Spinal cord (tissue), 10 donors: ENCODE measurements around the gene EPAS1. TPM values are rescaled to one million over a fixed set of nuclear protein-coding genes. Genes with fewer than 3 reads are reported as not detected.

Experiments
- DNase-seq, 6 donors: peaks; one replicate each; pipeline versions ENCODE4 v3.0.0 to v3.0.0-alpha.2; 2013 to 2015; ENCODE audit warnings: low spot score in 6 of 6, low read depth in 4 of 6
- H3K27ac ChIP-seq: one replicate; pipeline ENCODE4 v1.5.1; 2013; ENCODE audit warnings: low read depth, low read length, control low read depth
- H3K27me3 ChIP-seq: one replicate; pipeline ENCODE4 v1.6.1; 2013; ENCODE audit warnings: low read length; ENCODE audit not compliant: control insufficient read depth, insufficient read depth
- H3K36me3 ChIP-seq: one replicate; pipeline ENCODE4 v1.6.1; 2013; ENCODE audit warnings: low read length; ENCODE audit not compliant: control insufficient read depth, insufficient read depth
- H3K4me1 ChIP-seq: one replicate; pipeline ENCODE4 v1.6.1; 2013; ENCODE audit warnings: low read length; ENCODE audit not compliant: control insufficient read depth, insufficient read depth
- H3K4me3 ChIP-seq: one replicate; pipeline ENCODE4 v1.5.1; 2013; ENCODE audit warnings: low read depth, low read length, control low read depth
- H3K9me3 ChIP-seq: one replicate; pipeline ENCODE4 v1.6.1; 2013; ENCODE audit warnings: low read length; ENCODE audit not compliant: control insufficient read depth, insufficient read depth
- WGBS: methylation state at CpG from one replicate; pipeline ENCODE4 v1.1.5; 2013; ENCODE audit warnings: missing lambda C conversion rate; ENCODE audit not compliant: insufficient coverage; 5-methylcytosine and 5-hydroxymethylcytosine counted together
- polyA plus RNA-seq, 2 donors: library from polyadenylated mRNA; unstranded; fragments of 120-200 nt; gene quantifications; one replicate each; pipeline ENCODE4 v1.2.1, GENCODE V29; 2013; ENCODE audit not compliant: insufficient read length in 2 of 2
- total RNA-seq, 2 donors: library from RNA; depleted of rRNA in 1 of 2; stranded (reverse); fragments of 120-200 nt in 1 of 2; fragments of >200 nt in 1 of 2; gene quantifications; one replicate each; pipeline versions ENCODE4 v1.2.3 to v1.2.4, GENCODE V29; 2013 to 2014
- donor health status: healthy.

The EPAS1 gene
- total and polyA plus RNA-seq, 4 donors, result 29.2 to 53.7 (median 45.0) TPM

- no peaks in the 10 kb centered on the region for H3K9me3 ChIP-seq
- 88% methylated on average over 5 of the region's 11 CpGs for WGBS
- no peaks in the 10 kb centered on the region for H3K4me1 ChIP-seq
- H3K36me3 ChIP-seq, result no peaks in the 10 kb centered on the region
- DNase-seq, result no peak
- no peak overlapping the region for H3K4me3 ChIP-seq
- H3K27ac ChIP-seq, result no peak overlapping the region
- no peaks in the 10 kb centered on the region for H3K27me3 ChIP-seq
Observed at GRCh38 chr2:46269544-46270273, 27.5 kb upstream of the EPAS1 start.

GRCh38 chr2:46270384-46270783 is 26.8 kb upstream of the EPAS1 start:
- no peak overlapping the region for H3K27ac ChIP-seq

GRCh38 chr2:46273225-46273863 is 23.9 kb upstream of the EPAS1 start:
- Histone ChIP-seq H3K27ac (no peak overlapping the region), H3K4me1 (peaks cover 6% of the 10 kb centered on the region), H3K27me3 (no peaks in the 10 kb centered on the region), H3K4me3 (no peak overlapping the region), H3K36me3 (no peaks in the 10 kb centered on the region), H3K9me3 (no peaks in the 10 kb centered on the region)
- DNase-seq, result no peak
- WGBS, result 82% methylated on average over 6 of the region's 7 CpGs

More at GRCh38 chr2:46270384-46270783, 26.8 kb upstream of the EPAS1 start:
- DNase-seq, result no peak
- WGBS, result 85% methylated on average over 1 of the region's 2 CpGs
- Histone ChIP-seq H3K4me3 (no peak overlapping the region), H3K36me3 (no peaks in the 10 kb centered on the region), H3K9me3 (no peaks in the 10 kb centered on the region), H3K27me3 (no peaks in the 10 kb centered on the region), H3K4me1 (no peaks in the 10 kb centered on the region)

- H3K27ac ChIP-seq, result no peak overlapping the region
- H3K36me3 ChIP-seq, result no peaks in the 10 kb centered on the region
- no peak overlapping the region for H3K4me3 ChIP-seq
- no peaks in the 10 kb centered on the region for H3K9me3 ChIP-seq
- no peak for DNase-seq
- H3K4me1 ChIP-seq, result peaks cover 6% of the 10 kb centered on the region
- no peaks in the 10 kb centered on the region for H3K27me3 ChIP-seq
- WGBS, result 82% methylated on average over 4 of the region's 5 CpGs
Observed at GRCh38 chr2:46273919-46274318, 23.3 kb upstream of the EPAS1 start.

GRCh38 chr2:46274586-46274985 is 22.6 kb upstream of the EPAS1 start:
- WGBS, result 87% methylated on average over 3 of the region's 4 CpGs
- no peak for DNase-seq
- H3K27me3 ChIP-seq, result no peaks in the 10 kb centered on the region
- H3K36me3 ChIP-seq, result no peaks in the 10 kb centered on the region
- H3K4me1 ChIP-seq, result peaks cover 6% of the 10 kb centered on the region
- no peak overlapping the region for H3K4me3 ChIP-seq
- H3K27ac ChIP-seq, result no peak overlapping the region
- H3K9me3 ChIP-seq, result no peaks in the 10 kb centered on the region

- DNase-seq, result peak in 2 of 6 donors; percentile 51 to 65
- peaks cover 6% of the 10 kb centered on the region for H3K4me1 ChIP-seq
- no peak overlapping the region for H3K27ac ChIP-seq
- no peak overlapping the region for H3K4me3 ChIP-seq
- WGBS, result 17% methylated on average over 20 of the region's 20 CpGs
- no peaks in the 10 kb centered on the region for H3K36me3 ChIP-seq
- H3K27me3 ChIP-seq, result no peaks in the 10 kb centered on the region
- no peaks in the 10 kb centered on the region for H3K9me3 ChIP-seq
Observed at GRCh38 chr2:46275995-46276394, 21.2 kb upstream of the EPAS1 start.

GRCh38 chr2:46276642-46277041 is 20.6 kb upstream of the EPAS1 start:
- Histone ChIP-seq H3K4me1 (peaks cover 6% of the 10 kb centered on the region), H3K9me3 (no peaks in the 10 kb centered on the region), H3K4me3 (no peak overlapping the region), H3K27ac (no peak overlapping the region), H3K27me3 (no peaks in the 10 kb centered on the region), H3K36me3 (no peaks in the 10 kb centered on the region)
- WGBS, result 68% methylated on average over 2 of the region's 2 CpGs
- DNase-seq, result no peak

- 98% methylated on average over 3 of the region's 7 CpGs for WGBS
- H3K27ac ChIP-seq, result no peak overlapping the region
- H3K4me1 ChIP-seq, result peaks cover 6% of the 10 kb centered on the region
- no peaks in the 10 kb centered on the region for H3K9me3 ChIP-seq
- H3K4me3 ChIP-seq, result no peak overlapping the region
- DNase-seq, result no peak
- H3K27me3 ChIP-seq, result no peaks in the 10 kb centered on the region
- no peaks in the 10 kb centered on the region for H3K36me3 ChIP-seq
Observed at GRCh38 chr2:46277431-46278190, 19.6 kb upstream of the EPAS1 start.

GRCh38 chr2:46278952-46279351 is 18.3 kb upstream of the EPAS1 start:
- Histone ChIP-seq H3K4me3 (no peak overlapping the region), H3K36me3 (no peaks in the 10 kb centered on the region), H3K27me3 (no peaks in the 10 kb centered on the region), H3K27ac (no peak overlapping the region), H3K4me1 (peaks cover 6% of the 10 kb centered on the region), H3K9me3 (no peaks in the 10 kb centered on the region)
- DNase-seq, result peak in 2 of 6 donors; percentile 18 to 33
- WGBS, result 71% methylated on average over 2 of the region's 3 CpGs
